ENCODE measurements around the gene PTDSS2.

Gene PTDSS2

DNA sequence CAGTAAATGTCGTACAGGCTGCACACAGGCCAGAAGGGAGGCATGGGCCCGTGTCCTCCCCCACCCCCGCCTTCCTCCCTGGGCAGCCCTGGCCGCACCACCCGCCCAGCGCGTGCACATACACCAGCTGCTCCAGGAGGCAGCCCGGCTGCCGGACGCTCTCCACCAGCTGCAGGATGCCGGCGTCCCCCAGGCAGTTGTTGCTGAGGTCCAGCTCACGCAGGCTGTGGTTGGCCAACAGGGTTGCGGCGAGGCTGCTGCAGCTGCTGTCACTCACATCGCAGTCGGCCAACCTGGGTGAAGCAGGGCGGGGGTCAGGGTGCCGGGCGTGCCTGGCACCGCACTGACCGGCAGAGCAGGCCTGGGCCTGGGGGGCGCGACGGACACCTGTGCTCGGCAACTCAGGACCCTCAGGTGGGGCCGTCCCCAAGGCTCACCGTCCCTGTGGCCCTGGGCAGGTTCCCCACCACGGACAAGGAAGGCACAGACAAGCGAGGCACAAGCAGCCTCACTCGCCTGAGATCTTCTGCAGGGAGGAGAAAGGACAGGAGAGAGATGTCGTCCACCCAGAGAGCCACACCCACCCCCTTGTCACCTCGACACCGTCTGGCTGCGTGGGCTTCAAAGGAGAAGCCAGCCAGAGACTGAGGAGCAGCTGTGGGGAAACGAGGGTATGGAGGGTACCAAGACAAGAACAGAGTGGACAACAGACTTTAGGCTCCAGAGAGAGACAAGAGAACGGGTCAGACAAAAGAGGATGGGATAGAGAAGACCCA, 44.9 kb downstream of the PTDSS2 start:
- no peak for DNase-seq

DNA sequence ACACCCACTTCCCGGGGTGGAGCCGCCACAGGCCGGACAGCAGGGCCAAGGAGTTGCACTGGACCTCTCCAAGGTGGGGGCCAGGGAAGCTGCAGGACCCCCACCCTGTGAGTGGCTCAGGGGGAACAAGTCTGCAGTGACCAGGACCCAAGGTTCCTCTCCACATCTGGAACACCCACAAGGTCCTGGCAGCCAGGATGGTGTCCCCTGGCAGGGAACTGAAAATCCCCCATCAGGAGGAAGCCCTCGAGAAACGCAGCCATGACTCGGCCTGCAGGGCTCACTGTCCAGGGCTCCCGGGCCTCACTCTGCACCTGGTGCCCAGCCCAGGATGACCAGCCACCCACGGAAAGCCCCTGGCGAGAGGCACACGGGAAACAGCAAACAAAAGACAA, 45.5 kb downstream of the PTDSS2 start:
- DNase-seq, result no peak

DNA sequence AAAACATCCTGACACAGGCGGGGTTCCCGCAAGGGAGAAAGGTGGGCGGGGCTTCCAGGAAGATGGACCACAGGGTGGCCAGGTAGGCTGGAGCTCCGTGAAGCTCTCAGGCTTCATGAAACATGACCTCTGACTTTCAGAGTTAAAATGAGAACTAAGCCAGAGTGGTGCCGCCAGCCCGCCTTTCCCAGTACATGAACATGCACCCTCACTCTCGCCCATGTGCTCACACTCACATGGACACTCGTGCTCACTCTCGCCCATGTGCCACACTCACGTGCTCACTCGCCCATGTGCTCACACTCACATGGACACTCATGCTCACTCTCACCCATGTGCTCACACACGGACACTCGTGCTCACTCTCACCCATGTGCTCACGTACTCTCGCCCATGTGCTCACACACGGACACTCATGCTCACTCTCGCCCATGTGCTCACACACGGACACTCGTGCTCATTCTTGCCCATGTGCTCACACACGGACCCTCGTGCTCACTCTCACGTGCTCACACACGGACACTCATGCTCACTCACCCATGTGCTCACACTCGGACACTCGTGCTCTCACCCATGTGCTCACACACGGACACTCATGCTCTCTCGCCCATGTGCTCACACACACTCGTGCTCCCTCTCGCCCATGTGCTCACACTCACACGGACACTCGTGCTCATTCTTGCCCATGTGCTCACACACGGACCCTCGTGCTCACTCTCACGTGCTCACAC, 46.9 kb downstream of the PTDSS2 start:
- no peak for DNase-seq

DNA sequence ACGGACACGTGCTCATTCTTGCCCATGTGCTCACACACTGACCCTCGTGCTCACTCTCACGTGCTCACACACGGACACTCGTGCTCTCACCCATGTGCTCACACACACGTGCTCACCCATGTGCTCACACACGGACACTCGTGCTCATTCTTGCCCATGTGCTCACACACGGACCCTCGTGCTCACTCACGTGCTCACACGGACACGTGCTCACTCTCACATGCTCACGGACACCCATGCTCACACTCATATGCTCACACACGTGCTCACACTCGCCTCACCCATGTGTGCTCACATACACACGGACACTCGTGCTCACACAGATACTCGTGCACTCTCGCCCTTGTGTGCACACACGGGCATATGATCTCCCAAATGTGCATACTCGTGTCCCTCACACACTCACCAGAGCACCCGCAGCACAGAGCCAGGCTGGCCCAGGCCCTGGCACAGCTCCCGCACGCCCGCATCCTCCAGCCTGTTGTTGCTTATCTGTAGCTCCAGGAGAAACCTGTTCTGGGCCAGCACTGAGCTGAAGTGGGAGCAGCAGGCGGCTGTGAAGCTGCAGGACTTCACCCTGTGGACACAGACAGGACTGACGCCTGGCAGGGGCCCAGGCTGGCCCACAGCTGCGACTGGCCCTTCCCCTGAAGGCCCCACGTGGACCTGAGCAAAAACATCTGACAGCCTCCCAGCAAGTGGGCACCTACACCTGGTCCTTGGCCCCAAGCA, 47.7 kb downstream of the PTDSS2 start:
- no peak for DNase-seq

DNA sequence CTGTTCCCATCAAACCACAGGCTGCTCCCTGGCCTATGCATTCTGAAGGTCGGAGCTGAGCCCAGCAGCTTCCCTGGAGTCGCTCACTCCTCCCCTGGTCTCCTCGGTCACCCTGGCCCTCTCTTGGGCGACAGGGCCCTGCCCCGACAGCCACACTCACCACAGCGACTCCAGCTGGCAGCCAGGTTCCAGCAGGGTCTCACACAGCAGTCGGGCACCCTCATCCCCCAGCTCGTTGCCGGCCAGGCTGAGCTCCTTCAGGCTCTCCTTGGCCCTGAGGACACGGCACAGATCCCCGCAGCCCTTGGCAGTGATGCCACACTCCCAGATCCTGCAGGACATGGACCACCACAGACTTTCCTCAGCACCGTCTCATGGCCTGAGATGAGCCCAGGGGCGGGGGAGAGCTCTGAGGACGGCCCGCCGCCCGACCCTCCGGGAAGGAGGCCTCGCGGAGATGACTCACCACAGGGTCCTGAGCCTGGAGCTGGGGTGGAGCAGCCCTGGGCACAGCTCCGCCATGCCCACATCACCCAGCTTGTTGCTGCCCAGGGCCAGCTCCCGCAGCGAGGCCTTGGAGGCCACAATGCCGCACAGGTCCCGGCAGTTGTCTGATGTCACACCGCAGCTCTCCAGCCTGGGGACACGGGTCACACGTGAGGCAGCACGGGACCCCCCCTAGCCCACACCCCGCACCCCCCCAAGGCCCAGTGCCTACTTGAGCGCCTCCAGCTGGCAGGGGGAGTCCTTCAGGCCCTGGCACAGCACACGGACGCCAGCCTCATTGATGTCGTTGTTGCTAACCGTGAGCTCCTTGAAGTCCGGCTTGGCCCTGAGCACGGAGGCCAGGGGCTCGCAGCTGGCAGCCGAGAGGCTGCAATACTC, 48.5 kb downstream of the PTDSS2 start:
- DNase-seq, result no peak

DNA sequence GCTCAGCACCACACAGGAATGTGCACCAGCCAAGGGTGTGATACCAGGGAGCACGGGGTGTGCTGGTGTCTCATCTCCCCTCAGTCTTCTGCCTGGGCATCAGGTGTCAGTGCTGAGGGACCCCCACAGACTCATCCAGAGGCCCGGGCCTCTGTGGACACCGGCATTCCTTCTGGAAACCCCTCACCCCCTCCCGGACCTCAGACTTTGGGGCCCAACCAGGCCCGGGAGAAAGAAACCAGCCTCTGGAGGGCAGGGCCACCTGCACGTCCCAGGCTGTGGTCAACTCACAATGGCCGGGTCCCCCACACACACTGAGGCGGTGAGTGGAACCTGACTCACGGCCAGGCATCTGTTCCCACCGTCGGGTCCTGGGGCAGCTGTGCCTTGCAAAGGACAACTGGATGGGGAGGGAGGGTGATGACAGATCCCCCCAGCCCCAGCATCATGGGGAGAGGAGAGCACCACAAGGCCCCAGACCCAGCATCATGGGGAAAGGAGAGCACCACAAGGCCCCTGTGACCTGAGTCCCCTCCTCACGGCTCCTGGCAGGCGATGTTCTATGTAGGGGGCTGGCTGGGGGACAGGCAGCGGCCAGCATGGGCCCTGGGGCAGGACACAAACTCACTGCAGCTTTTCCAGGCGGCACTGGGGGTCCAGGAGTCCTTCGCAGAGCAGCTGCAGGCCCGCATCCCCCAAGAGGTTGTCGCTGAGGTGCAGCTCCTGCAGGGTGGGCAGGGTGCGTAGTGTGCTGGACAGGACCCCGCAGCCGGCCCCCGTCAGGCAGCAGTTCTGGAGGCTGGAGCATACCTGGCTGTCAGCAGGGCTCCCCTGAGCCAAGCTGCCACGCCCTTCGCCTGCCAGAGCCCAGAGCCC, 49.4 kb downstream of the PTDSS2 start:
- no peak for DNase-seq

DNA sequence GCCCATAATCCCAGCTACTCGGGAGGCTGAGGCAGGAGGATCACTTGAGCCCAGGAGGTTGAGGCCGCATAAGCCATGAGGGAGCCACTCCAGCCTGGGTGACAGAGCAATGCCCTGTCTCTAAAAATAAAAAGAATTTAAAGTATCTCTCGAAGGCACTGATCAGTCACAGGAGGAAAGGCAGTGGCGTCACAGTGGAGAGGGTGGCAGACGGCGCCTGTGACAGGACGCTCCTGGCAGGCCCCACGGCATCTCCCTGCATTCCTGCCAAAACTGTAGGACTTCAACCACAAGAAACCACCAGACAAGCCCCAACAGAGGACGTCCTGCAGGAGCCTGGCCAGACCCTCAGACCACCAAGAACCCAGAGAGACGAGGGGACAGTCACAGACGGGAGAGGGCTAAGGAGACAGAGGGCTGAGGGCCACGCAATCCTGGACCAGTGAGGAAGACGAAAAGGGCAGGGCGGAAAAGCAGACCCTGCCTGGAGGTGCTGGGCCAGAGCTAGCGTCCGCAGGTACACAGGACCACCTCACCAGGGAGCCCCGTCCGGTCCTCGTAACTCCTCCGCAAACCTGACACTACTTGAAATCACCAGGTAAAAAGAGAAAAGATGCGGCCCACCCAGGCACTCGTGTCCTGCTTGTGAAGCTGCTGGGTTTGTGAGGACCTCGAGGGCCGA, 51.1 kb downstream of the PTDSS2 start:
- DNase-seq, result no peak

DNA sequence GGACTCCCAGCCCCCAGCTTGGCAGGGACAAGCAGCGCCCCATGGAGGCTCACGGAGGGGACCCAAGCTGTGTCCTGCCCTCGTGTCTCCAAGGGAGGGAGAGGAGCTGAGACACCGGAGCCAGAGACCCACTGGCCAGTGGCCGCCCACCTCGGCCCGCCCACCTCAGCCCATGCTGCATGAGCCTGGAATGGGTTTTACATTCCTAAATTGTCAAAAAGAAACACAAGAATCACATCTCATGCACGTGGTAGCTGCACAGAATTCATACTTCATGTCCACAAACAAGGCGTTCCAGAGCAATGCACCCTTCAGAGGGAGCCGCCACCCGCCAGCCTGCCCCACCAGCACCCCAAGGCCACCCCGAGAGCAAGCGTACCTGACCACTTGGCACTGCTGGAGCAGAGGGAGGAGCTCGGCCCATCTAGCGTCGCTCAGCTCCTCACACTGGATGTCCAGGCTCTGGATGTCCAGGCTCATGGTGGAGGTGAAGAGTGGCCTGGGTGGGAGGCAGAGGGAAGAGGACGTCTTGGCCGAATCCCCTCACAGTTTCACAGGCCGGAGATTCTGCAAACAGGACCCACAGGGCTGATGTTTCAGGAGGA, 51.7 kb downstream of the PTDSS2 start:
- DNase-seq, result no peak

DNA sequence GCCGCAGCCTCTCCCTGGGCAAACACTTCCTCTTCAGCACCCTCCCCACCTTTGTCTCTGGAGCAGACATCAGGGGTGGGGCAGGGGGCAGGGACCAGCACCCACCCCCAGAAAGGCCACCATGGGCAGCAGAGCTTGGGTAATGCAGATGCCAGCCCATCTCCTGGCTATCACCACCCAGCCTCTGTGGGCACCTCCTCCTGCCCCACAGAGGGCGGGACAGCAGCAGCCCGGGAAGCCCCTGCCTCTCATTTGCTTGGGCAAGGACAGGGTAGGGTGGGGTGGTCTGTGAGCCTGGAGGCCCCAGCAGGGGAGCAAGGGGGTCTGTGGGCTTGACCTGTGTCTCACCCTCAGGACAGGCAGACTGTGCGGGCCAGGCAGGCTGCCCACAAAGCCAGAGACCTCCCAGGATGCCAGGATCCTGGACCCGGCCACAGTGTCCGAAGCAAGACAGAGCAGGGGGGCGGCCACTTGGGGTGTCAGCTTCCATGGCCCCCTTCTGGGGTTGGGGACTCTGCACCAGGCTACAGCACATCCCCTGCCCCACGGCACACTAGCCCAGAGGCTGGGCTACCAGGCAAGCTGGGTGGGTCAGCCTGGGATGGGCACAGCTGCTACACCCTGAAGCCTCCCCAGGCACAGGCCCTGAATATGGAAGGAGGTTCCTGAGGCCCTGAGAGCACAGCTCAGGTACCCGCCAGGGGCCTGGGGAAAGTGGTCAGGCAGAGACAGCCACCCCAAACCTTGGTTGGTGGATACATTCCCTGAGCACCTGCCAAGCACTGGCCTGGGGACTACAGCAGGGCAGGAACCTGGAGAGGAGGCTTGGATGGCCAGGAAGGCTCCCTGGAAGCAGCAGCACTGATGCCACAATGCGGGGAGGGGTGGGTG, 52.5 kb downstream of the PTDSS2 start:
- DNase-seq, result no peak

DNA sequence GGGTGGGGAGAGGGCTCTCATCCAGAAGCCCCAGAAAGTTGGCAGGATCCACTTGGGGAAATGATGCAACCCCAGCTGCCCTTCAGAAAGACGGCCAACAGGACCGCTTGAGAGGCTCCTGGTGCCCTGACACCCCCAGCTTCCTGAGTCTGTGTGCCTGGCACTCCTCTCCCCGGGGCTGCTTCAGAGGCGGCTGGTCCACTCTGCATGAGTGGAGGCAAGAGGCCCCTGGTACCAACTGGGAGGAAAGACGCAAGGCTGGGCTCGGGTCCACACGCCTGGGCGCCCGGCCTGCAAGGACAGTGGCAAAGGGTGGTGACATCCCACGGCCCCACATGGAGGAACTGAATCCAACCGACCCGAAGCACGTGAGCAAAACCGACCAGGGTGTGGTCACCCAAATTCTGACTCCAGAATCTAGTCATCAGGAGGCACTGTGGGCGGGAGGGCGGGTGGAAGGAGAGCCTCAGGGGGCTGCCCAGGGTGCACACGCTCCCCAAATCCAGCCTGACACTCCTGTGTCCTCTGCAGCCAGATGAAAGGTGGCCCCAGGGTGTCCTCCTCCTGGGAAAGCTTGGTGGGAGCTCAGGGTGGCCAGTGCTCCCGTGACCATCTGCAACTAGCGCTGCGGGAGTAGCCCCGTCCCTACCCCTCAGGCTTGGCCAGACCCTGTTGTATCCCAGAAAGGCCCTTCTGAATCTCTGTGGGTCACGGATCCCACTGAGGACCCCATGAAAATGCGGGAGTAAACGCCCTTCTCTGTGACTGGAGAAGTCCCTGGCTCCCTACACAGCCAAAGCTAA, 53.3 kb downstream of the PTDSS2 start:
- no peak for DNase-seq

DNA sequence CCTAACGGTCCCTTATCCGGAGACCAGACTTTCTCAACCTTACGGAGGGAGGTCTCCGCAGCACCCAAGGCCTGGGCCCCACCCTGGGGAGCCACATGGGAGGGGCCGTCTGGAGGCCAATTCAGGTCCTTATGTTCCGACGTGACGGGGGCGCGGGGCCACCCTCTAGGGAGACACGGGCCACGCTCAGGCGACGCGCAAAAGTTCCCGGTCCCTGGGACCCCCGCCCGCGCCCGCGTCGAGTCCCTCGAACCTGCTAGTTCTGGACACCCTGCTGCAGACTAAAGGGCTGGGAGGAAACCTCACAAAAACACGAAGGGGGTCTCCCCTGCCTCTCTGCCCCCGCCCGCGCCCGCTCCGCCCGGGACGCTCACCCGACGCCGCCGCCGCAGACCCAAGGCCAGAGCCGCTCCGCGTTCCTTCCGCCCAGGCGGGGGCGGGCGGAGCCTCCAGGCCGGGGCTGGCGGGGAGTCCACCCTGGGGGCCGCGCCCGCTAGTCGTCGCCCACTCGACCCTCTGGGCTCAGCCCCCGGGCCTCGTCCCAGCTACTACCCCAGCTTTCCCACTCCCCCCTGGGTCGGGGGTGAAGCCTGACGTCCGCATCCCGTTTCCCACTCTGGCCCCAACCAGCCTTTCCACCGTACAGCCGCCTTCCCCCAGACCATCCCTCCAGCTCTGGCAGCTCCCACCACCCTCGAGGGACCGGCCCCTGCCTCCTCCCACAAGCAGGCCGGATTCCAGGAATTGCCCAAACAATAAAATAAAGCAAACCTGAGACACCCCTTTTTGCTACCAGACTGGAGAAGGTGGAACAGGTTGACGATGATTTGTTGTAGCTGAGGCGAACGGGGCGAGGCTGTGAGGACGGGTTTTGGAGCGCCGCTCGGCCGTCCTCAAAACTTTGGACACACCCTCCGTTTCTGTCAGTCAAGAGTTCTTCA, 54.2 kb downstream of the PTDSS2 start:
- DNase-seq, result no peak

DNA sequence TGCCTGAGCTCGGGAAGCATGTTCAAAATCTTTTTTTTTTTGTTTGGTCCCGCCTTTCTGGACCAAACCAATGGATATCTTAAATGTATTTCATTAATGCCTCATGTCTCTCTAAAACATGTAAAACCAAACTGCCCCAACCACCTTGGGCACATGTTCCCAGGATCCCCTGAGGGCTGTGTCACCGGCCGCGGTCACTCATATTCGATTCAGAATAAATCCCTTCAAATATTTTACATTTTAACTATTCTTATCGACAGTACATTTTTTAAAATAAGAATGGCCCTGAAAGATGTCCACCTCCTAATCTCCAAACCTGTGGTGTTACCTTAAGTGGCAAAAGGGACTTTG, 54.9 kb downstream of the PTDSS2 start:
- DNase-seq, result no peak

DNA sequence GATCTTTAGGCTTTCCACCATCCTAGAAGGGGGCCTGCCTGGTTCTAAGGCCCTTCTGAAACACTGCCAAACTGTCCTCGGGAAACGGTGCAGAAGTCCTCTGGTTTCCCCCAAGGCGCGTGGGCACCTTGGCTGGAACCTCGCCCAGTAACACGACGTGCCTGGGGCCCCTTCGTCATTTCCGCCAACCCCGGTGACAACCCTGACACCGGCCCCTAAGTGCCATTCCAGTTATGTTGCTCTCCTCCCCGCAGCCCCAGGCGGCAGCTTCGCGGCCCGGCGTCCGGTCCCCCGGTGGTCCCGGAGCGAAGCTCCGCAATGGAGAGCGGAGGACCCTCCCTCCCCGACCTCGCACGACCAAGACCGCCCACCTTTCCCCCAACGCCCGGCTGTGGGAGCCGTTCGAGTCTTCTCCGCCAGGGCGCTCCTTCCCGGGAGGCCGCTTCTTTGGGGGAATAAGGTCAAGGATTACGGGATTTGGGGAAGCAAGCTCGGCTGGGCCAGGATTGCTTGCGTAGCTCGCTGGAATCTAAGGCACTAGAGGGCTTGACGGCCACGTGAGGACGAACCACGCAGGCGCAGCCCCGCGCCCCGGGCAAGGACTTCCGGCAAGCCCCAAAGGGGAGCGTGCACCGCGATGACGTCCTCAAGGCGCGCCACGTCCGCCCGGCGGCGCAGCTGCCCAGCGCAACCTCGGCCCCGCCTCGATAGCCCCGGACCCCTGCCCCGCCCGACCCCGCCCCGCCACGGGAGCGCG, 56.3 kb downstream of the PTDSS2 start:
- peak; percentile 91 for DNase-seq

DNA sequence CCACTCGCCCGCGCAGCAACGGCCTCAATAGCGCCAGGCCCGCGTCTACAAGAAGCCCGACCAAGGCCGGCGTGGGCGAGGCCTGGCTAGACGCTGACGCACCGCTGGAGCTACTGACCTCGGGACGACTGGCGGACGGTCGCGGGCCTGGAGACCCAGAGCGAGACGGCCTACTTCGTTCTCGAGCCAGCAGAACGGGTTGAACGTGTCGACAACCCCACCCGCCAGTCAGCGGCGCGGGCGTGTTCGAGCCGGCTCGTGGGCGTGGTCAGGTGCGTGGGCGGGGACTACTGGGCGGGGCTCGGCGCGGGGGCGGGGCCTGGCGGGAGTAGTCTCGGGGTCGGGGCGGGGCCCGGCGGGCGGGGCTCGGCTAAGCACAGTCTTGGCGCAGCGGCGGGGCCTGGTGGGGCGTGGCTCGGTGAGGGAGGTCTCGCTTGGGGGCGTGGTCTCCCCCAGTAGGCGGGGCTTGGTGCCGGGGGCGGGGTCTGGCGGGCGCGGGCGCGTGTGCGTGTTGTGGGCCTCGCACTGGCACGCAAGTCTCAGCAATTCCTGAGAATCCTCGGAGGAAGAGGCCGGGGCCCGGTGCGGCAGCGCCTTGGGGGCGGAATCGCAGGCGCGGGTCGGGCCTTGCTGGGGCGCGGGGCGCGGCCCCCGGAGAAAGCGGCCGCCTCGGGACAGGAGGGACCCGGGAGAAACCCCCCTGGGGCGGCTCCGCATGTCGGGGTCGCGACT, 57.1 kb downstream of the PTDSS2 start, which contains the start of gene RNH1:
TSS of gene RNH1 (minus strand) at position 248 of the 732 bp plus-strand sequence. CDS start 5,080 bp downstream, outside the sequence.
- peak; percentile 99 for DNase-seq

DNA sequence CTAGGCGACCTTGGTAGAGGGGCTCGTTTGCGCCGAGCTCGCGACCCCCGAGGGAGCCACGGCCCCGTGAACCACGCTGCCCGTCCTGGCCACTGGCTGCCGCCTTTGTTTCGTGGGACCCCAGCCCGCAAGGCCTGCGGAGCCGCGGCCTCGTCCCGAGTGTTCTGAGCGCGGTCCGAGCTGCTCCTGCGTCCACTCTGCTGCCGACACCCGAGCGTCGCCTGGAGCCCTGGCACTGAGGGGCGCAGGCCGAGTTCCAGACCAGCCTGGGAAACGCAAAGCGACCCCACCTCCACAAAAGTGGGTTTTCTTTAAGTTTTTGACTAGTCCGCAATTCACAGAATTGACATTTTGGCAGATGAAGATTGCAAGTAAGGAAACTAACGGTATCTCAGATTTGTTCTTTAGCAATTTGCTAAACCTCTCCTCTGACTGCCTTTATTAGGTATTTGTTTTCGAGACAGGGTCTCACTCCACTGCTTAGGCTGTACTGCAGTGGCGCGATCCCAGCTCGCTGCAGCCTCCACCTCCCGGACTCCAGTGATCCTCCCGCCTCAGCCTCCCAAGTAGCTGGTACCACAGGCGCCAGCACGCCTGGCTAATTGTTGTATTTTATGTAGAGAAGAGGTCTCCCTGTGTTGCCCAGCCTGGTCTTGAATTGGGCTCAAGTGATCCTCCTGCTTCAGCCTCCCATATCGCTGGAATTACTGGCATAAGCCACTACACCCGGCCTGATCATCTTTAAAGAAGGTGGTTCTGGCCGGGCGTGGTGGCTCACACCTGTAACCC, 57.8 kb downstream of the PTDSS2 start:
- no peak for DNase-seq
